PC-3 (cell line): ENCODE measurements around the gene FRZB. TPM values are rescaled to one million over a fixed set of nuclear protein-coding genes. Genes with fewer than 3 reads are reported as not detected.

ENCODE experiments used
- ATAC-seq: fragments of 200-7000 bp; cut with Tn5 transposase; 2 replicates; pipeline ENCODE4 v1.9.1; 2020; ENCODE audit warnings: mild to moderate bottlenecking, moderate library complexity
- BruUV-seq: library from RNA; stranded (reverse); fragments of 400-500 nt; replicated peaks from 2 replicates; lab custom pipeline; 2021; lab: Mats Ljungman, UMichigan
- CTCF ChIA-PET: fragments of 300-600 bp; sonication (Branson Sonifier 250); formaldehyde crosslinking; loops from one replicate; lab custom pipeline; 2022; ENCODE audit warnings: antibody characterized with exemption; lab: Charles Lee
- POLR2A ChIA-PET: fragments of 300-600 bp; sonication (Branson Sonifier 250); formaldehyde crosslinking; loops from one replicate; lab custom pipeline; 2022; ENCODE audit warnings: antibody characterized with exemption; ENCODE audit not compliant: unreplicated experiment; lab: Charles Lee
- DNase-seq: peaks from one replicate; pipeline ENCODE4 v3.0.0-alpha.2; 2015
- H2AFZ ChIP-seq: fragments of 300-600 bp; sonication (generic); 2 replicates; pipeline ENCODE4 v1.6.0; 2016; ENCODE audit warnings: antibody characterized with exemption, low read length
- H3F3A ChIP-seq: fragments of 300-600 bp; sonication (generic); one replicate; pipeline ENCODE4 v1.6.0; 2017; ENCODE audit warnings: antibody characterized with exemption, low read length, control low read depth, mild to moderate bottlenecking; ENCODE audit not compliant: unreplicated experiment
- H3K27ac ChIP-seq: fragments of 300-600 bp; sonication (generic); 2 replicates; pipeline ENCODE4 v1.5.1; 2016; ENCODE audit warnings: mild to moderate bottlenecking, low read length
- H3K27me3 ChIP-seq: fragments of 300-600 bp; sonication (generic); 2 replicates; pipeline ENCODE4 v1.6.1; 2016; ENCODE audit warnings: low read length, mixed read lengths
- H3K36me3 ChIP-seq: fragments of 300-600 bp; sonication (generic); 2 replicates; pipeline ENCODE4 v1.6.1; 2016; ENCODE audit warnings: low read depth, mixed run types, low read length, mixed read lengths
- H3K4me1 ChIP-seq: fragments of 300-600 bp; sonication (generic); 2 replicates; pipeline ENCODE4 v1.5.1; 2016; ENCODE audit warnings: low read length; ENCODE audit not compliant: insufficient read depth
- H3K4me2 ChIP-seq: fragments of 300-600 bp; sonication (generic); 2 replicates; pipeline ENCODE4 v1.6.0; 2016; ENCODE audit warnings: low read length
- H3K4me3 ChIP-seq: fragments of 300-600 bp; sonication (generic); 2 replicates; pipeline ENCODE4 v1.5.1; 2016; ENCODE audit warnings: mild to moderate bottlenecking, low read length, mixed read lengths
- H3K79me2 ChIP-seq: fragments of 300-600 bp; sonication (generic); 2 replicates; pipeline ENCODE4 v1.6.1; 2017; ENCODE audit warnings: low read length, mixed read lengths
- H3K9ac ChIP-seq: fragments of 300-600 bp; sonication (generic); 2 replicates; pipeline ENCODE4 v1.6.0; 2016; ENCODE audit warnings: mild to moderate bottlenecking, low read length
- H3K9me2 ChIP-seq: fragments of 300-600 bp; sonication (generic); replicated peaks from 2 replicates; pipeline ENCODE4 v1.6.1; 2016; ENCODE audit warnings: mixed run types, low read length, mixed read lengths
- H3K9me3 ChIP-seq: fragments of 300-600 bp; sonication (generic); 2 replicates; pipeline ENCODE4 v1.6.1; 2016; ENCODE audit warnings: low read length, mixed read lengths
- H4K20me1 ChIP-seq: fragments of 300-600 bp; sonication (generic); 2 replicates; pipeline ENCODE4 v1.6.1; 2016; ENCODE audit warnings: low read length, mixed read lengths
- EZH2 ChIP-seq: fragments of 300-600 bp; sonication (generic); IDR thresholded peaks from one replicate; pipeline ENCODE4 v1.6.1; 2017; ENCODE audit warnings: antibody characterized with exemption, mild to moderate bottlenecking, low read length; ENCODE audit not compliant: unreplicated experiment
- EZH2phosphoT487 ChIP-seq: fragments of 300-600 bp; sonication (generic); IDR thresholded peaks from 2 replicates; pipeline ENCODE4 v1.6.1; 2018; ENCODE audit warnings: mild to moderate bottlenecking, antibody characterized with exemption, low read length, borderline replicate concordance
- intact Hi-C: fragments of 100-400 bp; cut with micrococcal nuclease; formaldehyde crosslinking; loops from 2 replicates; pipeline ENCODE4 v1.9.0; 2023
- total RNA-seq: library from RNA; depleted of rRNA; stranded (reverse); fragments of >200 nt; gene quantifications from 2 replicates; pipeline ENCODE4 v1.2.3, GENCODE V29; 2014
- TF ChIP-seq, protein P1 (sequence below): fragments of 300-600 bp; sonication (generic); conservative IDR thresholded peaks from 2 replicates; pipeline ENCODE4 v1.5.1; 2017; ENCODE audit warnings: antibody characterized with exemption, low read depth, mild to moderate bottlenecking, low read length

FRZB gene
- total RNA-seq, 1 experiment from 2014 or later = 0.11 TPM

DNA sequence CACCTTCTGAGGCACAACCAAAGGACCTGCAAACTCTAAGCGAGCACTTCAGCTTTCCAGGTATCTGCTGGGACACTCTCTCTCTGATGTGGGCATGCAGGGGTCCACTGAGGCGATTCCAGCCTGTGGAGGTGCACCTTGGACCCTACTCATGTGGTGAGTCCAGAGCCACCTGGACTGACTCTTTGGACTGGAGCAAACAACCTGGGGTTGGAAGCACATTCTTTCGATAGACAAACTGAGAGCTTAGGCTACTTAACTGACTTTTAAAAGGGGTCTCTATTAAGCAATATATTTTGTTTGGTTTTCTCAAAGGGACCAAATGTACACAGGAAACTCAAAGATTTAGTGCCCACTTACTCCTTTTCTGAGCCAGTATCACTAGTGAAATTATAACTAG is 51.6 kb downstream of the FRZB start:
- Histone ChIP-seq H3K9me3 (no peaks in the 10 kb centered on the region), H3K9me2 (no peaks in the 10 kb centered on the region), H3K27ac (no peak overlapping the region), H2AFZ (no peak overlapping the region), H4K20me1 (no peaks in the 10 kb centered on the region), H3K4me1 (no peaks in the 10 kb centered on the region), H3K36me3 (no peaks in the 10 kb centered on the region), H3K9ac (no peak overlapping the region), H3K4me3 (no peak overlapping the region), H3K4me2 (no peak overlapping the region), H3K27me3 (peaks cover 43% of the 10 kb centered on the region), H3K79me2 (no peaks in the 10 kb centered on the region), H3F3A (no peaks in the 10 kb centered on the region)
- TF ChIP-seq EZH2phosphoT487 (no peak), EZH2 (no peak)
- TF ChIP-seq, protein P1, sequence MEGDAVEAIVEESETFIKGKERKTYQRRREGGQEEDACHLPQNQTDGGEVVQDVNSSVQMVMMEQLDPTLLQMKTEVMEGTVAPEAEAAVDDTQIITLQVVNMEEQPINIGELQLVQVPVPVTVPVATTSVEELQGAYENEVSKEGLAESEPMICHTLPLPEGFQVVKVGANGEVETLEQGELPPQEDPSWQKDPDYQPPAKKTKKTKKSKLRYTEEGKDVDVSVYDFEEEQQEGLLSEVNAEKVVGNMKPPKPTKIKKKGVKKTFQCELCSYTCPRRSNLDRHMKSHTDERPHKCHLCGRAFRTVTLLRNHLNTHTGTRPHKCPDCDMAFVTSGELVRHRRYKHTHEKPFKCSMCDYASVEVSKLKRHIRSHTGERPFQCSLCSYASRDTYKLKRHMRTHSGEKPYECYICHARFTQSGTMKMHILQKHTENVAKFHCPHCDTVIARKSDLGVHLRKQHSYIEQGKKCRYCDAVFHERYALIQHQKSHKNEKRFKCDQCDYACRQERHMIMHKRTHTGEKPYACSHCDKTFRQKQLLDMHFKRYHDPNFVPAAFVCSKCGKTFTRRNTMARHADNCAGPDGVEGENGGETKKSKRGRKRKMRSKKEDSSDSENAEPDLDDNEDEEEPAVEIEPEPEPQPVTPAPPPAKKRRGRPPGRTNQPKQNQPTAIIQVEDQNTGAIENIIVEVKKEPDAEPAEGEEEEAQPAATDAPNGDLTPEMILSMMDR = no peak
- no peak for ATAC-seq
- DNase-seq = no peak
- no TSS peak for BruUV-seq
- intact Hi-C loops = no loop called here
- ChIA-PET POLR2A (no interaction called here), CTCF (no interaction called here)

- no TSS peak for BruUV-seq
These were observed 52.1 kb downstream of the FRZB start for GRCh38 chr2:182814380-182814779.

DNA sequence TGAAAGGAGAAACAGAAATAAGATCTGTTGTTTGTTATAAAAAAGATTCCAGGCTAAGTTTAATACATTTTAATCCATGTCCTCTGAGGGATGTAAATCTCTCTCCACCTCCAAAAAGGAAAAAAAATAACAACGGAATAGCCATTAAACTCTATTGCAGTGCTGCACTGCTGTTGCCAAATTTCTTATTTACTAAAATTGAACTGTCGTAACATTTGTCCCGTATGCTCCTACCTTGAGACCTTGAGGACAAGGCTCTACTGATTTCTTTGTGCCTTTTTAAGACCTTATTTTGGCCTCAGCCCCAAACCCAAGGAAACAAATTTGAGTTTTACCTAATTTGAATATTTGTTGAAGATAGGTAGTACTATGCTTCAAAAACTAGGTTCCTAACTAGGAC is 56.4 kb downstream of the FRZB start:
- no peak overlapping the region for H3K4me2 ChIP-seq
- no peaks in the 10 kb centered on the region for H3K4me1 ChIP-seq
- H3K9me2 ChIP-seq = no peaks in the 10 kb centered on the region
- H3K9ac ChIP-seq = no peak overlapping the region
- CTCF ChIA-PET = no interaction called here
- H3K27me3 ChIP-seq = peaks cover 60% of the 10 kb centered on the region
- POLR2A ChIA-PET = no interaction called here
- no TSS peak for BruUV-seq
- no peak overlapping the region for H2AFZ ChIP-seq
- TF ChIP-seq EZH2phosphoT487 (no peak), EZH2 (no peak)
- TF ChIP-seq, protein P1 = no peak
- no peak overlapping the region for H3K4me3 ChIP-seq
- no peaks in the 10 kb centered on the region for H3K9me3 ChIP-seq
- no peaks in the 10 kb centered on the region for H3F3A ChIP-seq
- DNase-seq (no peak), ATAC-seq (no peak)
- H3K79me2 ChIP-seq = no peaks in the 10 kb centered on the region
- intact Hi-C loops = no loop called here
- no peak overlapping the region for H3K27ac ChIP-seq
- no peaks in the 10 kb centered on the region for H4K20me1 ChIP-seq
- H3K36me3 ChIP-seq = no peaks in the 10 kb centered on the region

More at GRCh38 chr2:182814380-182814779, 52.1 kb downstream of the FRZB start:
- no peak overlapping the region for H3K4me2 ChIP-seq
- no peak overlapping the region for H3K9ac ChIP-seq
- POLR2A ChIA-PET = no interaction called here
- TF ChIP-seq EZH2 = no peak
- no peak for TF ChIP-seq EZH2phosphoT487
- TF ChIP-seq, protein P1 = no peak
- peaks cover 47% of the 10 kb centered on the region for H3K27me3 ChIP-seq
- H3K36me3 ChIP-seq = no peaks in the 10 kb centered on the region
- CTCF ChIA-PET = no interaction called here
- no peak overlapping the region for H2AFZ ChIP-seq
- H3F3A ChIP-seq = no peaks in the 10 kb centered on the region
- DNase-seq (no peak), ATAC-seq (no peak)
- no peak overlapping the region for H3K27ac ChIP-seq
- intact Hi-C loops = no loop called here
- H3K9me2 ChIP-seq = no peaks in the 10 kb centered on the region
- no peaks in the 10 kb centered on the region for H4K20me1 ChIP-seq
- no peaks in the 10 kb centered on the region for H3K9me3 ChIP-seq
- no peak overlapping the region for H3K4me3 ChIP-seq
- no peaks in the 10 kb centered on the region for H3K79me2 ChIP-seq
- no peaks in the 10 kb centered on the region for H3K4me1 ChIP-seq
